H1 (cell line): ENCODE results near the gene UVSSA. TPM values are rescaled to one million over a fixed set of nuclear protein-coding genes. Genes with fewer than 3 reads are reported as not detected.

Experiments used
- CTCF ChIA-PET: fragments of 300-600 bp; sonication (Branson Sonifier 250); formaldehyde crosslinking; loops from one replicate; lab custom pipeline; 2021; ENCODE audit not compliant: partially characterized antibody; lab: Charles Lee
- POLR2A ChIA-PET: fragments of 300-600 bp; sonication (Branson Sonifier 250); formaldehyde crosslinking; loops from one replicate; lab custom pipeline; 2021; ENCODE audit warnings: inconsistent platforms; ENCODE audit not compliant: partially characterized antibody; lab: Charles Lee
- DNase-seq, 2 experiments: peaks; one replicate each; pipeline versions ENCODE4 v3.0.0 to v3.0.0-alpha.2; 2010 to 2022; ENCODE audit warnings: low spot score in 2 of 2, low read depth in 1 of 2, mixed read lengths in 1 of 2
- FAIRE-seq: peaks from 2 replicates; lab custom pipeline; 2011; peaks lifted over from hg19 to GRCh38; lab: Jason Lieb, UNC
- H2AFZ ChIP-seq: 2 replicates; pipeline ENCODE4 v1.8.1; 2012; ENCODE audit warnings: low read length, inconsistent platforms
- H2AK5ac ChIP-seq: 2 replicates; pipeline ENCODE4 v1.6.1; 2013; ENCODE audit warnings: low read depth, low read length
- H2BK120ac ChIP-seq: replicated peaks from 2 replicates; pipeline ENCODE3; 2013; ENCODE audit warnings: low read depth, low read length, inconsistent platforms
- H2BK12ac ChIP-seq: 2 replicates; pipeline ENCODE4 v1.6.1; 2013; ENCODE audit warnings: low read depth, low read length
- H2BK15ac ChIP-seq: 2 replicates; pipeline ENCODE4 v1.6.1; 2013; ENCODE audit warnings: low read length
- H2BK20ac ChIP-seq: 2 replicates; pipeline ENCODE4 v1.6.1; 2013; ENCODE audit warnings: low read length
- H2BK5ac ChIP-seq: 2 replicates; pipeline ENCODE4 v1.6.1; 2013; ENCODE audit warnings: low read depth, low read length
- H3K14ac ChIP-seq: 2 replicates; pipeline ENCODE4 v1.6.1; 2013; ENCODE audit warnings: inconsistent platforms; ENCODE audit not compliant: insufficient read length
- H3K18ac ChIP-seq: 2 replicates; pipeline ENCODE4 v1.6.1; 2013; ENCODE audit warnings: low read length; ENCODE audit errors: extremely low read depth
- H3K23ac ChIP-seq: 2 replicates; pipeline ENCODE4 v1.6.1; 2013; ENCODE audit warnings: inconsistent platforms; ENCODE audit not compliant: insufficient read length
- H3K23me2 ChIP-seq: 2 replicates; pipeline ENCODE4 v1.6.1; 2013; ENCODE audit warnings: low read depth, low read length
- H3K27ac ChIP-seq: 2 replicates; pipeline ENCODE4 v1.6.1; 2011; ENCODE audit warnings: low read depth, low read length, inconsistent platforms
- H3K27me3 ChIP-seq, 4 experiments: replicated peaks in 1 of 4; 1 replicate in 1 of 4; 2 replicates in 3 of 4; pipeline versions ENCODE4 v1.6.1 to v1.8.1; 2011 to 2013; ENCODE audit warnings: low read length in 3 of 4, mild to moderate bottlenecking in 3 of 4, inconsistent platforms in 2 of 4, mixed read lengths in 2 of 4, moderate library complexity in 1 of 4; ENCODE audit not compliant: control insufficient read depth in 3 of 4, insufficient read depth in 3 of 4; ENCODE audit errors: extremely low read depth in 1 of 4
- H3K36me3 ChIP-seq, 4 experiments: 2 replicates each; pipeline versions ENCODE4 v1.6.1 to v1.8.1; 2011 to 2013; ENCODE audit warnings: mild to moderate bottlenecking in 4 of 4, low read length in 3 of 4, moderate library complexity in 2 of 4, control low read depth in 1 of 4, inconsistent platforms in 1 of 4; ENCODE audit not compliant: insufficient read depth in 4 of 4, control insufficient read depth in 2 of 4
- H3K4ac ChIP-seq: replicated peaks from 2 replicates; pipeline ENCODE3; 2013; ENCODE audit warnings: low read length, low read depth, mixed read lengths, inconsistent platforms; ENCODE audit not compliant: insufficient read length
- H3K4me1 ChIP-seq, 4 experiments: replicated peaks in 1 of 4; 1 replicate in 1 of 4; 2 replicates in 3 of 4; pipeline versions ENCODE4 v1.6.1 to v1.8.1; 2011 to 2013; ENCODE audit warnings: low read length in 3 of 4, inconsistent platforms in 2 of 4, mixed read lengths in 1 of 4; ENCODE audit not compliant: insufficient read depth in 4 of 4, control insufficient read depth in 3 of 4
- H3K4me2 ChIP-seq, 2 experiments: 2 replicates each; pipeline versions ENCODE4 v1.6.1 to v1.8.1; 2011 to 2013; ENCODE audit warnings: low read depth in 2 of 2, low read length in 2 of 2, control low read depth in 1 of 2, inconsistent platforms in 1 of 2, mild to moderate bottlenecking in 1 of 2; ENCODE audit not compliant: insufficient read depth in 1 of 2
- H3K4me3 ChIP-seq, 4 experiments: fragments of 200-600, 300-600 bp in 1 of 4; sonication (generic), shearing (Covaris generic), sonication (Bioruptor Twin) in 1 of 4; 2 replicates each; pipeline versions ENCODE4 v1.5.1 to v1.8.1; 2011 to 2016; ENCODE audit warnings: low read length in 4 of 4, low read depth in 3 of 4, control low read depth in 2 of 4, inconsistent platforms in 2 of 4, mild to moderate bottlenecking in 2 of 4, mixed read lengths in 1 of 4, moderate library complexity in 1 of 4; ENCODE audit not compliant: insufficient read depth in 2 of 4; ENCODE audit errors: extremely low read depth in 1 of 4
- H3K56ac ChIP-seq: replicated peaks from 2 replicates; pipeline ENCODE3; 2013; ENCODE audit warnings: low read depth, mild to moderate bottlenecking, mixed read lengths, low read length, inconsistent platforms; ENCODE audit not compliant: insufficient read length
- H3K79me1 ChIP-seq: 2 replicates; pipeline ENCODE4 v1.6.1; 2013; ENCODE audit warnings: low read depth, low read length, control low read depth
- H3K79me2 ChIP-seq, 2 experiments: 2 replicates each; pipeline versions ENCODE4 v1.6.1 to v1.8.1; 2012 to 2013; ENCODE audit warnings: low read length in 2 of 2, mild to moderate bottlenecking in 2 of 2, inconsistent platforms in 1 of 2; ENCODE audit not compliant: insufficient read depth in 2 of 2, control insufficient read depth in 1 of 2
- H3K9ac ChIP-seq, 4 experiments: replicated peaks in 1 of 4; 1 replicate in 1 of 4; 2 replicates in 3 of 4; pipeline versions ENCODE4 v1.6.1 to v1.8.1; 2011 to 2013; ENCODE audit warnings: low read depth in 3 of 4, low read length in 3 of 4, control low read depth in 2 of 4, mild to moderate bottlenecking in 2 of 4, moderate library complexity in 2 of 4, inconsistent platforms in 1 of 4; ENCODE audit errors: extremely low read depth in 1 of 4
- H3K9me3 ChIP-seq, 2 experiments: 2 replicates each; pipeline versions ENCODE4 v1.6.1 to v1.8.1; 2012 to 2013; ENCODE audit warnings: mild to moderate bottlenecking in 2 of 2, moderate library complexity in 2 of 2, control low read depth in 1 of 2, inconsistent platforms in 1 of 2, low read depth in 1 of 2, low read length in 1 of 2, mixed read lengths in 1 of 2; ENCODE audit not compliant: insufficient read depth in 2 of 2
- H4K20me1 ChIP-seq, 2 experiments: replicated peaks in 1 of 2; 2 replicates each; pipeline versions ENCODE3 to v1.8.1; 2011 to 2013; ENCODE audit warnings: inconsistent platforms in 2 of 2, low read length in 2 of 2, mild to moderate bottlenecking in 1 of 2; ENCODE audit not compliant: insufficient read depth in 2 of 2, control insufficient read depth in 1 of 2
- H4K5ac ChIP-seq: 2 replicates; pipeline ENCODE4 v1.6.1; 2013; ENCODE audit warnings: low read length, low read depth, mixed read lengths, inconsistent platforms; ENCODE audit not compliant: insufficient read length
- H4K8ac ChIP-seq: 2 replicates; pipeline ENCODE4 v1.8.0; 2013; ENCODE audit warnings: mild to moderate bottlenecking, moderate library complexity, low read length, inconsistent platforms; ENCODE audit not compliant: insufficient read depth; ENCODE audit errors: extremely low read depth
- H4K91ac ChIP-seq: replicated peaks from 2 replicates; pipeline ENCODE3; 2013; ENCODE audit warnings: low read length, mixed read lengths, inconsistent platforms; ENCODE audit not compliant: insufficient read length
- ASH2L ChIP-seq: fragments of 200-600, 300-600 bp; sonication (generic); IDR thresholded peaks from one replicate; pipeline ENCODE4 v1.7.1; 2017; ENCODE audit warnings: low read length
- BRCA1 ChIP-seq: IDR thresholded peaks from 2 replicates; pipeline ENCODE4 v1.6.1; 2012; ENCODE audit warnings: low read depth, low read length, improper control_type of control experiment
- EGR1 ChIP-seq: IDR thresholded peaks from 2 replicates; pipeline ENCODE4 v1.6.1; 2011; ENCODE audit warnings: low read depth, low read length, borderline replicate concordance
- JUND ChIP-seq: IDR thresholded peaks from 2 replicates; pipeline ENCODE4 v1.6.1; 2011; ENCODE audit warnings: mild to moderate bottlenecking, improper control_type of control experiment, low read length
- KDM1A ChIP-seq: fragments of 200-600, 300-600 bp; sonication (generic); IDR thresholded peaks from 2 replicates; pipeline ENCODE4 v1.7.1; 2016; ENCODE audit warnings: mild to moderate bottlenecking, low read length, borderline replicate concordance
- KDM5A ChIP-seq: fragments of 200-600 bp; IDR thresholded peaks from 2 replicates; pipeline ENCODE4 v1.7.1; 2012; ENCODE audit warnings: mild to moderate bottlenecking, low read length, inconsistent platforms, mixed read lengths
- POLR2A ChIP-seq, 2 experiments: IDR thresholded peaks; 1 replicate in 1 of 2; 2 replicates in 1 of 2; pipeline ENCODE4 v1.6.1; 2011; ENCODE audit warnings: low read depth in 2 of 2, low read length in 2 of 2, mild to moderate bottlenecking in 2 of 2; ENCODE audit errors: control extremely low read depth in 1 of 2
- POLR2AphosphoS5 ChIP-seq: IDR thresholded peaks from 2 replicates; pipeline ENCODE4 v1.6.1; 2011; ENCODE audit warnings: low read depth, low read length
- RAD21 ChIP-seq, 2 experiments: IDR thresholded peaks in 1 of 2; conservative IDR thresholded peaks in 1 of 2; 2 replicates each; pipeline ENCODE4 v1.6.1; 2011; ENCODE audit warnings: low read depth in 2 of 2, low read length in 2 of 2, improper control_type of control experiment in 1 of 2, inconsistent platforms in 1 of 2, mild to moderate bottlenecking in 1 of 2, moderate library complexity in 1 of 2
- RBBP5 ChIP-seq: IDR thresholded peaks from 2 replicates; pipeline ENCODE4 v1.7.1; 2012; ENCODE audit warnings: low read depth, mild to moderate bottlenecking, inconsistent platforms, low read length, moderate library complexity, borderline replicate concordance
- RXRA ChIP-seq: IDR thresholded peaks from 2 replicates; pipeline ENCODE4 v1.6.1; 2011; ENCODE audit warnings: low read depth, mild to moderate bottlenecking, low read length, moderate library complexity; ENCODE audit not compliant: insufficient read depth
- SIX5 ChIP-seq: IDR thresholded peaks from 2 replicates; pipeline ENCODE4 v1.6.1; 2011; ENCODE audit warnings: mild to moderate bottlenecking, low read depth, low read length
- SUZ12 ChIP-seq: fragments of 200-600 bp; sonication (generic); IDR thresholded peaks from 2 replicates; pipeline ENCODE4 v1.6.1; 2012; ENCODE audit warnings: mild to moderate bottlenecking, inconsistent platforms, low read length, moderate library complexity, mixed read lengths
- TCF12 ChIP-seq: IDR thresholded peaks from 2 replicates; pipeline ENCODE4 v1.6.1; 2011; ENCODE audit warnings: low read depth, mild to moderate bottlenecking, low read length
- WGBS, 2 experiments: shearing (Covaris generic) in 1 of 2; methylation state at CpG; one replicate each; pipeline versions ENCODE4 v1.1.6 to v1.1.7; 2013 to 2015; ENCODE audit warnings: low lambda C conversion rate in 2 of 2, mixed read lengths in 2 of 2, inconsistent platforms in 1 of 2, low coverage in 1 of 2, missing lambda C conversion rate in 1 of 2; ENCODE audit not compliant: insufficient replicate concordance in 2 of 2, insufficient coverage in 1 of 2, insufficient read length in 1 of 2; ENCODE audit errors: extremely low coverage in 1 of 2, missing lambda C conversion rate in 1 of 2; 5-methylcytosine and 5-hydroxymethylcytosine counted together
- polyA plus RNA-seq, 7 experiments: library from polyadenylated mRNA; depleted of rRNA in 3 of 7; stranded (reverse) in 5 of 7; unstranded in 2 of 7; fragments of >200 nt in 5 of 7; fragments of 200-250 nt in 2 of 7; gene quantifications; 1 replicate in 5 of 7; 2 replicates in 1 of 7; 4 replicates in 1 of 7; pipeline versions ENCODE4 v1.2.1 to v1.2.3, GENCODE V29; 2011 to 2013; ENCODE audit warnings: missing spikeins in 2 of 7, mixed read lengths in 2 of 7
- total RNA-seq: library from RNA; stranded (reverse); fragmentation: NEBNext Ultra II Directional; extraction: Animal tissue kit (Norgen Biotek cat#: 25700); gene quantifications from 2 replicates; pipeline ENCODE4 v1.2.1, GENCODE V29; 2021
- TF ChIP-seq, protein P1 (sequence below): IDR thresholded peaks from 2 replicates; pipeline ENCODE4 v1.6.1; 2012; ENCODE audit warnings: inconsistent platforms

UVSSA gene
- total and polyA plus RNA-seq, 2 of the 8 experiments (the other 6 are each of a cell fraction or from before 2014, with no cell fraction given) = 14.5 to 19.4 TPM

DNA sequence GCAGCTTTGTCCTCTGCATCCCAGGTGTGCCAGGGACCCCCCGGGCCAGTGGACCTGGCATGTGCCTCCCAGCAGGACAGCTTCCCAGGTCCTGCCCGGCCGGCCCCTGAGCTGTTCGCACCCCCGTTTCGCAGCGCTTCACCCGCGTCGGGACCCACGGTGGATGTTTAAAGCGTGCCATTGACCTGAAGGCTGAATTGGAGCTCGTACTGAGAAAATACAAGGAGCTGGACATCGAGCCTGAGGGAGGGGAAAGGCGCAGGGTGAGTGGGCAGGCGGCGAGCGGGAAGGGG lies 7.9 kb downstream of the UVSSA start:
- no peaks in the 10 kb centered on the region for H3K27me3 ChIP-seq
- no peak overlapping the region for H3K18ac ChIP-seq
- H3K36me3 ChIP-seq = peaks cover 0 to 32% (median 4%) of the 10 kb centered on the region in 4 experiments; a peak in 4 of 8 replicates
- H3K23ac ChIP-seq = no peak overlapping the region
- FAIRE-seq (no peak), DNase-seq (no peak)
- no peak overlapping the region for H3K4me3 ChIP-seq
- H4K5ac ChIP-seq = no peak overlapping the region
- H4K91ac ChIP-seq = no peak overlapping the region
- no peaks in the 10 kb centered on the region for H3K79me1 ChIP-seq
- no peak overlapping the region for H3K4me2 ChIP-seq
- no peak overlapping the region for H3K14ac ChIP-seq
- no peak overlapping the region for H3K27ac ChIP-seq
- H2BK5ac ChIP-seq = no peak overlapping the region
- no peak overlapping the region for H2BK12ac ChIP-seq
- H3K9me3 ChIP-seq = no peaks in the 10 kb centered on the region
- H2BK20ac ChIP-seq = no peak overlapping the region
- H2AFZ ChIP-seq = no peak overlapping the region
- H3K23me2 ChIP-seq = no peaks in the 10 kb centered on the region
- H3K4me1 ChIP-seq = no peaks in the 10 kb centered on the region
- H3K79me2 ChIP-seq = no peaks in the 10 kb centered on the region
- H4K20me1 ChIP-seq = peaks cover 0 to 19% of the 10 kb centered on the region in 2 experiments
- 90% methylated on average over 10 of the region's 18 CpGs; no CpG with 5 or more reads in 1 of the 2 experiments for WGBS, 2 experiments
- H4K8ac ChIP-seq = no peak overlapping the region
- no peak overlapping the region for H3K9ac ChIP-seq
- CTCF ChIA-PET = interaction anchor here (0.6 to 6.1 kb wide), 21 partner anchors 10 to 338 kb away, joined by 3 to 58 read pairs (median 5); no protein-coding TSS in a partner anchor
- H3K56ac ChIP-seq = no peak overlapping the region
- no peak overlapping the region for H2AK5ac ChIP-seq
- POLR2A ChIA-PET = interaction anchor here (0.6 kb wide), 1 partner anchor 110 kb away, joined by 3 read pairs; no protein-coding TSS in a partner anchor
- no peak overlapping the region for H2BK15ac ChIP-seq
- no peak overlapping the region for H2BK120ac ChIP-seq
- H3K4ac ChIP-seq = no peak overlapping the region
- TF ChIP-seq POLR2AphosphoS5 = no peak
- no peak for TF ChIP-seq POLR2A (IDR thresholded peaks at IDR 0.05; ENCODE audit: control extremely low read depth in 1 of 2, low read depth in 2 of 2, low read length in 2 of 2)
- TF ChIP-seq SIX5 = no peak
- no peak for TF ChIP-seq JUND
- no peak for TF ChIP-seq BRCA1
- TF ChIP-seq, protein P1, sequence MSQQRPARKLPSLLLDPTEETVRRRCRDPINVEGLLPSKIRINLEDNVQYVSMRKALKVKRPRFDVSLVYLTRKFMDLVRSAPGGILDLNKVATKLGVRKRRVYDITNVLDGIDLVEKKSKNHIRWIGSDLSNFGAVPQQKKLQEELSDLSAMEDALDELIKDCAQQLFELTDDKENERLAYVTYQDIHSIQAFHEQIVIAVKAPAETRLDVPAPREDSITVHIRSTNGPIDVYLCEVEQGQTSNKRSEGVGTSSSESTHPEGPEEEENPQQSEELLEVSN = no peak
- no peak for TF ChIP-seq SUZ12
- TF ChIP-seq RBBP5 = no peak
- TF ChIP-seq TCF12 = no peak
- no peak for TF ChIP-seq RXRA
- no peak for TF ChIP-seq EGR1
- no peak for TF ChIP-seq KDM1A
- TF ChIP-seq ASH2L = no peak
- no peak for TF ChIP-seq KDM5A
- no peak for TF ChIP-seq RAD21 (IDR thresholded peaks at IDR 0.05 in 1 of 2, conservative IDR thresholded peaks at IDR 0.05 in 1 of 2; ENCODE audit: low read depth in 2 of 2, low read length in 2 of 2)
